ENCODE data around the gene WHAMM.

DNA sequence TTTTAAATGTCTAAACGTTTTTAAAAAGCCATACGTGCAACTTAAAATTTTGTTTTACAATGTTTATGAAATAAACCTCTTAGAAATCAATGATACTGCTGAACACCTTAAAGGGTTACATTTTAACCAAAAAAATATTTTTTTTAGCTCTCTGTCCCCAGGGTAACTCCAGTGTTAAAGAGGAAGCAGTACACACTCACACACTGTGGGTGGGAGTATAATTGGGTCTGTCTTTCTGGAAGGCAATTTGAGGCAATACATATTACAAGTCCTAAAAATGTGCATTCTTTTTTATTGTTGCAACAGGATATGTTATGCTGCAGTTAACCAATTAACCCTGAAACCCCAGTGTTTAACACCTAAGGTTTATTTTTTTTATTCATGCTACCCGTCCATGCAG, 34.1 kb downstream of the WHAMM start:
- TF ChIP-seq, protein P1, sequence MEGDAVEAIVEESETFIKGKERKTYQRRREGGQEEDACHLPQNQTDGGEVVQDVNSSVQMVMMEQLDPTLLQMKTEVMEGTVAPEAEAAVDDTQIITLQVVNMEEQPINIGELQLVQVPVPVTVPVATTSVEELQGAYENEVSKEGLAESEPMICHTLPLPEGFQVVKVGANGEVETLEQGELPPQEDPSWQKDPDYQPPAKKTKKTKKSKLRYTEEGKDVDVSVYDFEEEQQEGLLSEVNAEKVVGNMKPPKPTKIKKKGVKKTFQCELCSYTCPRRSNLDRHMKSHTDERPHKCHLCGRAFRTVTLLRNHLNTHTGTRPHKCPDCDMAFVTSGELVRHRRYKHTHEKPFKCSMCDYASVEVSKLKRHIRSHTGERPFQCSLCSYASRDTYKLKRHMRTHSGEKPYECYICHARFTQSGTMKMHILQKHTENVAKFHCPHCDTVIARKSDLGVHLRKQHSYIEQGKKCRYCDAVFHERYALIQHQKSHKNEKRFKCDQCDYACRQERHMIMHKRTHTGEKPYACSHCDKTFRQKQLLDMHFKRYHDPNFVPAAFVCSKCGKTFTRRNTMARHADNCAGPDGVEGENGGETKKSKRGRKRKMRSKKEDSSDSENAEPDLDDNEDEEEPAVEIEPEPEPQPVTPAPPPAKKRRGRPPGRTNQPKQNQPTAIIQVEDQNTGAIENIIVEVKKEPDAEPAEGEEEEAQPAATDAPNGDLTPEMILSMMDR (conservative IDR thresholded peaks at IDR 0.05) = no peak
- TF ChIP-seq EZH2 (IDR thresholded peaks at IDR 0.05; ENCODE audit: low read depth) = no peak

Data from PC-9 (cell line).